Duodenal mucosa (tissue), 2 donors: Measurements from ENCODE around the gene ATRX.
"Not testable (repeated sequence)": the region's sequence is repeated elsewhere in the genome, so short reads cannot be mapped to it uniquely, and the experiment has no call there.

Source experiments
- H3K27ac ChIP-seq: one replicate; pipeline ENCODE4 v1.7.0; 2013; ENCODE audit warnings: low read depth, low read length
- H3K27me3 ChIP-seq, 2 donors: one replicate each; pipeline ENCODE4 v1.7.0; 2013; ENCODE audit warnings: low read length in 2 of 2, control low read depth in 1 of 2; ENCODE audit not compliant: insufficient read depth in 2 of 2, control insufficient read depth in 1 of 2
- H3K36me3 ChIP-seq, 2 donors: one replicate each; pipeline ENCODE4 v1.7.0; 2013; ENCODE audit warnings: low read length in 2 of 2, control low read depth in 1 of 2; ENCODE audit not compliant: insufficient read depth in 2 of 2, control insufficient read depth in 1 of 2
- H3K4me1 ChIP-seq, 2 donors: one replicate each; pipeline ENCODE4 v1.7.0; 2013; ENCODE audit warnings: low read length in 2 of 2, control low read depth in 1 of 2; ENCODE audit not compliant: insufficient read depth in 2 of 2, control insufficient read depth in 1 of 2
- H3K4me3 ChIP-seq, 2 donors: one replicate each; pipeline ENCODE4 v1.7.0; 2013; ENCODE audit warnings: low read length in 2 of 2, low read depth in 1 of 2
- H3K9ac ChIP-seq, 2 donors: one replicate each; pipeline ENCODE4 v1.7.0; 2013; ENCODE audit warnings: low read length in 2 of 2, low read depth in 1 of 2
- H3K9me3 ChIP-seq, 2 donors: one replicate each; pipeline ENCODE4 v1.7.0; 2013; ENCODE audit warnings: low read length in 2 of 2, control low read depth in 1 of 2; ENCODE audit not compliant: control insufficient read depth in 1 of 2

The ATRX gene

GRCh38 chrX:77691916-77692315 is 94.1 kb downstream of the ATRX start:
- no peaks in the 10 kb centered on the region for H3K9me3 ChIP-seq
- H3K27ac ChIP-seq = no peak overlapping the region
- no peaks in the 10 kb centered on the region for H3K4me1 ChIP-seq
- H3K36me3 ChIP-seq = peaks cover 4 to 14% of the 10 kb centered on the region in 2 donors
- H3K27me3 ChIP-seq = no peaks in the 10 kb centered on the region
- H3K4me3 ChIP-seq = no peak overlapping the region
- H3K9ac ChIP-seq = no peak overlapping the region

DNA sequence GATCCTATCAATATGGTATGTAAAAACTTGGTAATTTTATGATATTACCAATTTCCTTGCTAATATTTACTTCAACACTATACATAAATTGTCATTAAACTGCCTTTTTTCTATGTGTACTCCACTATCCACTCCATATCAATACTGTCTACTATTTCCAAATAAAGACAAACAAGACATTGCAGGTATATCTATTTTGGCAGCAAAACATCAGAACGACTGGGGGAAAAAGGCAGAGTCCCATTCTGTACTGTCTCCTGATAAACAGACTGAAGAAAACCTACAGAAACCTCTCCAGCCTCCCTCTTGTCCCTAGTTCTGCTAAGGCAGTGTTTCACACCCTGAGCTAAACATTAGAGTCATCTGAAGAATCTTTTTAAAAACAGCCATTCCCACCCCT is 96.6 kb downstream of the ATRX start:
- H3K27ac ChIP-seq = no peak overlapping the region

GRCh38 chrX:77685683-77686082 is 100.3 kb downstream of the ATRX start:
- not testable (repeated sequence) for H3K4me1 ChIP-seq, H3K9ac ChIP-seq, H3K27me3 ChIP-seq, H3K9me3 ChIP-seq, H3K4me3 ChIP-seq, H3K27ac ChIP-seq
- H3K36me3 ChIP-seq = peaks cover 11 to 21% of the 10 kb centered on the region in 2 donors

More for the DNA sequence above, 96.6 kb downstream of the ATRX start:
- peaks cover 4 to 13% of the 10 kb centered on the region in 2 donors for H3K36me3 ChIP-seq
- H3K4me3 ChIP-seq = no peak overlapping the region
- H3K9ac ChIP-seq = no peak overlapping the region
- no peaks in the 10 kb centered on the region for H3K9me3 ChIP-seq
- no peaks in the 10 kb centered on the region for H3K4me1 ChIP-seq
- H3K27me3 ChIP-seq = no peaks in the 10 kb centered on the region

DNA sequence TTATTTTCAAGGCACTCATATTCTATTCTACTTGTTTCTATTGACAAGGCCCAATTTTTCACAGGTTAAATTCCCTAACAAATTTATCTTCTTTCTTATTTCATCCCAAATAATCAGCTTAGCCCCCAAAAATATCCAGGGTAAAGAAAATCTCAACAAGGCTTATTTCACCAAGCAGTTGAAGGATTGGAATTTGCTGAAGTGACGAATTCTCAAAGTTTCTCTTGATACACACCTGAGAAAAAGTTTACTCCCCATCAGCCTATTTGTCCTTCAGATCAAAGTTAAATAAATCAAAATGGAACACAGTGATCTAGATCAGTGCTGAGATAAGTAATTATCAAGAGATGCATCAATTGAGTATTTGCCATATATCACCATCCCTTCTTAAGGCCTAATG is 106.9 kb downstream of the ATRX start:
- Histone ChIP-seq H3K27me3 (no peaks in the 10 kb centered on the region), H3K9ac (no peak overlapping the region), H3K4me1 (no peaks in the 10 kb centered on the region), H3K27ac (no peak overlapping the region), H3K9me3 (no peaks in the 10 kb centered on the region), H3K4me3 (no peak overlapping the region), H3K36me3 (peaks cover 7 to 11% of the 10 kb centered on the region in 2 donors)

DNA sequence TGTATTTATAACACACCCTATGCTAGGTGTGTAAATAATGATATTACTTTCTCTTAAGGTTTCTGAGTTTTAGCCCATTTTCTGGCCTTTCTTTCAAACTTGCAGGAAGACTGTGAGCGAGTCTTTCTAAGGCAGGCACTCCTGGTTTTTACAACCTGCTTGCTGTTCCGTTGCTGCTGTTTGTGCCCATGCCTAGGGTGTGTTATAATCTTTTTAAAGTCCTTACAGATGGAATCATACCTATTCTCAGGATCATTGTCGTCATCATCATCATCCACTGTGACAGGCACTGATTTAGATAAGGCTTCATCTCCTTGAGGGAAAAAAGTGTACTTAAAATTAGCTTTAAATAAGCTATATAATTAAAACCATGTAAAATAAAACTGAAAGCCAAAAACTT is 110.0 kb downstream of the ATRX start:
- Histone ChIP-seq H3K9ac (no peak overlapping the region), H3K9me3 (no peaks in the 10 kb centered on the region), H3K4me3 (no peak overlapping the region), H3K36me3 (no peaks in the 10 kb centered on the region), H3K27me3 (no peaks in the 10 kb centered on the region), H3K4me1 (no peaks in the 10 kb centered on the region), H3K27ac (no peak overlapping the region)

DNA sequence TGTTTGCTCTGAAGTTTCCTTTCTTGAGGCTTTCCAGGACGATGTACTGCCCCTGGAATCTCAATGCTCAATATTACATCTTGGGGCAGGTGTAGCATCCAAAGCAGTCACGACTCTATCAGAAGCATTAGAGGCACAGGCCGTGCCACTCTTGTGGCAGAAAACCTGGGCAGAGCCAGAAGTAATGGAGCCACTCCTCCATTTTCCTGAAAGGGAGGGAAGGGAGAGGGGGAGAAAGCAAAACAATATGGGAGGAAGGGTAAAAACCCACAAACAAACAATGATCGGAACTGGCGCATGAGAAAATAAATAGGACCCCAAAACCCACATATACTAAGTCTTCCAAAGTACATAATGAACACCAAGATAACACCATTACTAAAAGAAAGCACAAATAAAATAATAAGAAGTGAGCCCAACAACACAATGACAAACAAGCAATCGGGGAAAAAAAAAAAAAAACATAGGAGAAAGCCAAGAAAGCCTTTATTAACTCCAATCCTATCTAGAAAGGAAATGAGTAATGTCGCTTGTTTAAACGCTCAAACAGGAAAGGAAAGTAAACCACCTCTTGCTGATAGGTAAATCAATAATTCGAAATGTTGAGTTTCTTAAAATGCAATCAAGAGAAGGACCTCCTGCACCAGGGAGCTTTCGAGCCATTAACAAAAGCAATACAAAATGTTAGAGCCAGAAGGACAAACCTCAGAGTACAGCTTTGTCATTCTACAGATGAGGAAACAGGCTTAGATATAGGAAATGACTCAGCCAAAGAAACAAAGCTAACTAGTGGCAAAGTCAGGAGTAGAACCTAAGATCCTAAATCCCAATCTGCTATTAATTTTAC is 117.4 kb downstream of the ATRX start:
- Histone ChIP-seq H3K27ac (no peak overlapping the region), H3K9me3 (no peaks in the 10 kb centered on the region), H3K4me3 (no peak overlapping the region), H3K36me3 (peaks cover 0 to 2% of the 10 kb centered on the region in 2 donors), H3K4me1 (no peaks in the 10 kb centered on the region), H3K27me3 (no peaks in the 10 kb centered on the region), H3K9ac (no peak overlapping the region)

GRCh38 chrX:77658886-77659285 is 127.1 kb downstream of the ATRX start:
- Histone ChIP-seq H3K9ac (no peak overlapping the region), H3K4me1 (no peaks in the 10 kb centered on the region), H3K4me3 (no peak overlapping the region), H3K27ac (no peak overlapping the region), H3K36me3 (peaks cover 4 to 10% of the 10 kb centered on the region in 2 donors), H3K9me3 (no peaks in the 10 kb centered on the region), H3K27me3 (no peaks in the 10 kb centered on the region)

DNA sequence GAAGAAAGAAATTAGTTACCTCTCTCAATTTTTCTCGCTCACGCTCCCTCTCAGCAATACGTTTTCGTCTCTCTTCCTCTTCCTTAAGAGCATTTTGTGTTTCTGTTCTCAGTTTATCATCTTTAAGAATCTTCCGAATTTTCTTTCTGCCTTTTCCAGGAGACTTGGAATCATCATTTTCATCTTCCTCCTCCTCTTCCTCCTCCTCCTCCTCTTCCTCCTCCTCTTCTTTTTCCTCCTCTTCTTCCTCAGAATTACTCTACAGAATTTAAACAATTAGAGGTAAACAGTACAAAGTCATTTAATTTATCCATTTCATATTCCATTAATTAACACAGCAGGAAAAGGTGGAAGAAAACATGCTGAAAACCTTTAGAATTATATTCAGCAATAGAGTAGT is 133.9 kb downstream of the ATRX start:
- Histone ChIP-seq H3K9ac (no peak overlapping the region), H3K27me3 (no peaks in the 10 kb centered on the region), H3K4me3 (no peak overlapping the region), H3K36me3 (peaks cover 4 to 8% of the 10 kb centered on the region in 2 donors), H3K4me1 (no peaks in the 10 kb centered on the region), H3K9me3 (no peaks in the 10 kb centered on the region), H3K27ac (no peak overlapping the region)

GRCh38 chrX:77640702-77641101 is 145.3 kb downstream of the ATRX start:
- H3K9ac ChIP-seq = no peak overlapping the region
- H3K27me3 ChIP-seq = no peaks in the 10 kb centered on the region
- no peaks in the 10 kb centered on the region for H3K4me1 ChIP-seq
- no peak overlapping the region for H3K4me3 ChIP-seq
- peaks cover 0 to 14% of the 10 kb centered on the region in 2 donors for H3K36me3 ChIP-seq
- H3K27ac ChIP-seq = no peak overlapping the region
- no peaks in the 10 kb centered on the region for H3K9me3 ChIP-seq

- H3K9me3 ChIP-seq = no peaks in the 10 kb centered on the region
- peaks cover 4 to 13% of the 10 kb centered on the region in 2 donors for H3K36me3 ChIP-seq
- no peak overlapping the region for H3K27ac ChIP-seq
- H3K27me3 ChIP-seq = no peaks in the 10 kb centered on the region
- H3K9ac ChIP-seq = no peak overlapping the region
- H3K4me1 ChIP-seq = no peaks in the 10 kb centered on the region
- no peak overlapping the region for H3K4me3 ChIP-seq
These were observed 146.2 kb downstream of the ATRX start for GRCh38 chrX:77639820-77640219.
